LNCAP (cell line): ENCODE measurements around the gene SORCS1.

ENCODE experiments used
- TF ChIP-seq, protein P1 (sequence below): fragments of 450-650 bp; IDR thresholded peaks from 2 replicates; pipeline ENCODE4 v1.5.1; 2017; ENCODE audit warnings: mild to moderate bottlenecking

Gene SORCS1

DNA sequence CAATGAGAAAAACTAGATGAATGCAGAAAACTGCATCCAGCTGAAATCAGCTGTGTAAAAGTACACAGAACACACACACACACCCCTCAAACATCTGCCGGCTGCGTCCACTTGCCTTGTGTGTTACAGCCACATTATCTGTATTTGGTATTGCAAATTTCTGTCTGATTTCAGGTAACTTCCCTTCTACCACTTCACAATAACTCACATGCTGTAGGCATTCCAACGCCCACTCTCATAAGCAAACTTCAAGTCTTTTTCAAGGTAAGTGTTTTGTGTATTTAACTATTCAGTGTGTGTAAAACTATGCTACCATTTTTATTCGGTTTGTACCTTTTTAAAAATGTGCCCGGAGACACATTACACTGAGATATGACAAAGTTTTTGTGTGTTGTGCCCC lies 594.2 kb downstream of the SORCS1 start:
- TF ChIP-seq, protein P1, sequence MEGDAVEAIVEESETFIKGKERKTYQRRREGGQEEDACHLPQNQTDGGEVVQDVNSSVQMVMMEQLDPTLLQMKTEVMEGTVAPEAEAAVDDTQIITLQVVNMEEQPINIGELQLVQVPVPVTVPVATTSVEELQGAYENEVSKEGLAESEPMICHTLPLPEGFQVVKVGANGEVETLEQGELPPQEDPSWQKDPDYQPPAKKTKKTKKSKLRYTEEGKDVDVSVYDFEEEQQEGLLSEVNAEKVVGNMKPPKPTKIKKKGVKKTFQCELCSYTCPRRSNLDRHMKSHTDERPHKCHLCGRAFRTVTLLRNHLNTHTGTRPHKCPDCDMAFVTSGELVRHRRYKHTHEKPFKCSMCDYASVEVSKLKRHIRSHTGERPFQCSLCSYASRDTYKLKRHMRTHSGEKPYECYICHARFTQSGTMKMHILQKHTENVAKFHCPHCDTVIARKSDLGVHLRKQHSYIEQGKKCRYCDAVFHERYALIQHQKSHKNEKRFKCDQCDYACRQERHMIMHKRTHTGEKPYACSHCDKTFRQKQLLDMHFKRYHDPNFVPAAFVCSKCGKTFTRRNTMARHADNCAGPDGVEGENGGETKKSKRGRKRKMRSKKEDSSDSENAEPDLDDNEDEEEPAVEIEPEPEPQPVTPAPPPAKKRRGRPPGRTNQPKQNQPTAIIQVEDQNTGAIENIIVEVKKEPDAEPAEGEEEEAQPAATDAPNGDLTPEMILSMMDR: no peak

GRCh38 chr10:106567629-106568028 lies 596.9 kb downstream of the SORCS1 start:
- TF ChIP-seq, protein P1: no peak

DNA sequence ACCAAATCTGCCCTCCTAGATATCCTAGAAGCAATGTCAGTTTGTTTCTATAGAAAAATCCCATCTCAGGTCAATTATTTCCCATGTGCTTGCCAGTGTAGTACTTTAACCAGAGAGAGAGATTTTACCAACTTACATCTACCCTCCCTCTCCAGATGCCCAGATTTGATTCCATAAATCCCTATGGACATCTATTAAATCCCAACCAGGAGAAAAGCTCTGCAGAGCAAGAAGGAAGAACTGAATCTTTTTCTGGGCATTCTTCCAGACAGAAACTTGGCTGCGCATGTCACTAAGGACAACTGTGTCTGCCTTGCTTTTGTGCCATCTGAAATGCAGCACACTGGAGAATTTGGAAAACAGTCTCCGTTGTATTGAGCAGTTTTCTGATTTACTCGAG lies 597.6 kb downstream of the SORCS1 start:
- TF ChIP-seq, protein P1: no peak

DNA sequence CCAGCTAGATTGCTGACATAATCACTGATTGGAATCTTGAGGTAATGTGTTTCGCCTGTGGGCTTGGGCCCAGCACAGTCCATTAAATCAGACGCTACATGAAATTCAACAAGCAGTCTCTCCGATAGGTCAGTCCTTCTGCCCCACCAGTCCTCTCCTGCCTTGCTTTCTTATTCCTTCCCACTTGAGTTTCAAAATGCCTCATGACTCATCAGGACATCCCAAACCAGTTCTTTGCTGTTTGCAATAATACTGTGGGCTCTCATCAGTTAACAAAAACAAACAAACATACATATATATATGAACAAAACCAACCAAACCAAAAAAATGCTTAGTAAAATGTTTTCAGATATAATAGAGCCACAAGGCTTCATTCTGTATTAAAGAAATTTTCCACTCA lies 599.0 kb downstream of the SORCS1 start:
- TF ChIP-seq, protein P1: no peak

- TF ChIP-seq, protein P1: no peak
Observed at GRCh38 chr10:106563384-106563783, 601.1 kb downstream of the SORCS1 start.

DNA sequence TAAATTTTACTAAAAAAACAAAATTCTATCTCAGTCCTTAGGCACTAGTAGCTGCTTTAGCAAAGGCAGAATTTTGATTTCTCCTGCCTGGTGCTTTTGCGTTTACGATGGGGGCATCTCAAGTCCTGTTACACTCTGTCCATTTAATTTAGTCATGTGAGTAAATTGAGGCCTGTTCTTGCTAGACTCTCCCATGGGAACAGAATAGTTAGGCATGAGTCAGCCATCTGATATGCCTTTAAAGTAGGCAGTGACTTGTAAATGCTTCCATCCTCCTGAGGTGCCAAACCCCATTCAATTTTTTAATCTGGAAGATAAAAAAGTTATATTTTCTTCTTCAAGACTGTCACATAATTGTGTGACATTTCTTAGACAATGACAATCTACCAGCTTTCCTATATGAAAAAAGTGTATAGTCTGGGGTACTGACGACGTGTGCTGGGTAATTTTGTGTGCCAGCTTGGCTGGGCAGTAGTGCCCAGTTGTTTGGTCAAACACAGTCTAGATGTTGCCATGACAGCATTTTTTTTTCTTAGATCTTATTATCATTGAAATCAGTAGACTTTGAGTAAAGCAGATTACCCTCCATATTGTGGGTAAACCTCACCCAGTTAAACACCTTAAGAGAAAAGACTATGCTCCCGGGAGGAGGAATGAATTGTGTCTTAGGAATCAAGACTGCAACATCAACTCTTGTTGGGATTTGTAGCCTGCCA lies 603.4 kb downstream of the SORCS1 start:
- TF ChIP-seq, protein P1: no peak

GRCh38 chr10:106559442-106559841 lies 605.1 kb downstream of the SORCS1 start:
- TF ChIP-seq, protein P1: no peak
